GM12872 (cell line): ENCODE measurements around the gene IL32.
A peak's percentile ranks its signal among the peaks of the same experiment; 100 is the strongest.

Experiments
- CTCF ChIP-seq: IDR thresholded peaks from 3 replicates; pipeline ENCODE4 v1.5.1; 2011; ENCODE audit warnings: low read depth, mild to moderate bottlenecking, low read length, moderate library complexity; ENCODE audit not compliant: insufficient read depth

IL32 gene

GRCh38 chr16:3115003-3115402 is 49.6 kb downstream of the IL32 start:
- TF ChIP-seq CTCF: no peak

- peak; percentile 38; the same call in 1 of the 3 replicates for TF ChIP-seq CTCF
Measured at GRCh38 chr16:3115561-3115960, 50.1 kb downstream of the IL32 start.

- TF ChIP-seq CTCF: no peak
Measured at GRCh38 chr16:3118204-3118790, 52.9 kb downstream of the IL32 start.

- TF ChIP-seq CTCF: no peak
Measured at GRCh38 chr16:3118846-3119245, 53.4 kb downstream of the IL32 start.
